Smooth muscle cell (in vitro differentiated cells): ENCODE measurements around the gene MFSD6. TPM values are rescaled to one million over a fixed set of nuclear protein-coding genes. Genes with fewer than 3 reads are reported as not detected.
"Not testable (repeated sequence)": the region's sequence is repeated elsewhere in the genome, so short reads cannot be mapped to it uniquely, and the experiment has no call there.

ENCODE experiments used
- DNase-seq: peaks from one replicate; lab custom pipeline; 2025; ENCODE audit not compliant: unreplicated experiment; lab: John Stamatoyannopoulos, UW
- H2AFZ ChIP-seq: fragments of 200-600 bp; sonication (generic); 2 replicates; pipeline ENCODE4 v1.6.0; 2016; ENCODE audit warnings: antibody characterized with exemption, low read depth, mild to moderate bottlenecking
- H3F3A ChIP-seq: fragments of 200-600 bp; sonication (generic); 2 replicates; pipeline ENCODE4 v1.6.0; 2017; ENCODE audit warnings: antibody characterized with exemption, low read depth
- H3K27ac ChIP-seq: fragments of 200-600 bp; sonication (generic); 2 replicates; pipeline ENCODE4 v1.5.1; 2016; ENCODE audit warnings: low read depth, mild to moderate bottlenecking
- H3K27me3 ChIP-seq: fragments of 200-600 bp; sonication (generic); 2 replicates; pipeline ENCODE4 v1.6.1; 2016; ENCODE audit warnings: low read depth, mild to moderate bottlenecking
- H3K36me3 ChIP-seq: fragments of 200-600 bp; sonication (generic); 2 replicates; pipeline ENCODE4 v1.5.1; 2016; ENCODE audit warnings: low read depth
- H3K4me1 ChIP-seq: fragments of 200-600 bp; sonication (generic); 2 replicates; pipeline ENCODE4 v1.5.1; 2016; ENCODE audit warnings: low read depth
- H3K4me2 ChIP-seq: fragments of 200-600 bp; sonication (generic); 2 replicates; pipeline ENCODE4 v1.6.0; 2016; ENCODE audit warnings: mild to moderate bottlenecking
- H3K4me3 ChIP-seq: fragments of 200-600 bp; sonication (generic); 2 replicates; pipeline ENCODE4 v1.5.1; 2016; ENCODE audit warnings: mild to moderate bottlenecking
- H3K79me2 ChIP-seq: fragments of 200-600 bp; sonication (generic); 2 replicates; pipeline ENCODE4 v1.6.0; 2016; ENCODE audit warnings: low read depth, mild to moderate bottlenecking
- H3K9ac ChIP-seq: fragments of 200-600 bp; sonication (generic); 2 replicates; pipeline ENCODE4 v1.6.0; 2016; ENCODE audit warnings: low read depth
- H3K9me3 ChIP-seq: fragments of 200-600 bp; sonication (generic); replicated peaks from 2 replicates; pipeline ENCODE4 v1.5.1; 2016; ENCODE audit warnings: low read depth
- H4K20me1 ChIP-seq: fragments of 200-600 bp; sonication (generic); 2 replicates; pipeline ENCODE4 v1.6.0; 2016; ENCODE audit warnings: low read depth
- WGBS: methylation state at CpG from one replicate; pipeline ENCODE4 v1.1.7; 2016; ENCODE audit warnings: low lambda C conversion rate; 5-methylcytosine and 5-hydroxymethylcytosine counted together
- polyA plus RNA-seq: library from polyadenylated mRNA; unstranded; fragments of >200 nt; fragmentation: Nextera tagmentation; extraction: Ambion mirVana; gene quantifications from 2 replicates; pipeline ENCODE4 v1.2.1, GENCODE V29; 2016
- total RNA-seq: library from RNA; depleted of rRNA; stranded (reverse); fragments of >200 nt; gene quantifications from 2 replicates; pipeline ENCODE4 v1.2.3, GENCODE V29; 2014
- TF ChIP-seq, protein P1 (sequence below): fragments of 200-600 bp; sonication (generic); IDR thresholded peaks from 2 replicates; pipeline ENCODE4 v1.5.1; 2017; ENCODE audit warnings: borderline replicate concordance, mild to moderate bottlenecking, antibody characterized with exemption; ENCODE audit not compliant: insufficient read depth, poor library complexity, severe bottlenecking

Gene MFSD6
- total and polyA plus RNA-seq, 2 experiments from 2014 or later = 1.2 to 3.6 TPM

DNA sequence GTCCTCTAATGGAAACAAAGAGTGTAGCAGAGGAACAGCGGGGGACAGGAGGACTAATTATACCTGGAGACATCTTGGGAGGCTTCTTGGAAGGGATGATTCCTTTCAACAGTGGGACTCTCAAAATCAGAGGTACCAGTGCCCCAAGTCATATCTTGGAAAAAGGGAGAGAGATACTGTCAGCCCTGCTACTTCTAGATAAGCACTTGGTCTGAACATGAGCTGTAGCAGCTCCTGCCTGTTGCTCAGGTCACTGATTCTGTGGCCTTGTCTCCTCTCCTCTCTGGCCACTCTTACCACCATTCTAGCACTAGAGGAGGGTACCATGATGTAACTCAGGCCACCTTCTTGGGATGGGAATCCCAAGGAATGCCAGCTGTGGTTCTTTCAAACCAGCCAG, 54.5 kb downstream of the MFSD6 start:
- DNase-seq = no peak
- no peak overlapping the region for H3K4me2 ChIP-seq
- H3F3A ChIP-seq = no peaks in the 10 kb centered on the region
- no peaks in the 10 kb centered on the region for H3K36me3 ChIP-seq
- no peak overlapping the region for H3K27ac ChIP-seq
- H3K4me1 ChIP-seq = peaks cover 2% of the 10 kb centered on the region
- no peaks in the 10 kb centered on the region for H3K27me3 ChIP-seq
- 100% methylated on average over 1 of the region's 1 CpG for WGBS
- H4K20me1 ChIP-seq = no peaks in the 10 kb centered on the region
- H3K9me3 ChIP-seq = no peaks in the 10 kb centered on the region
- no peak overlapping the region for H3K9ac ChIP-seq
- no peaks in the 10 kb centered on the region for H3K79me2 ChIP-seq
- TF ChIP-seq, protein P1, sequence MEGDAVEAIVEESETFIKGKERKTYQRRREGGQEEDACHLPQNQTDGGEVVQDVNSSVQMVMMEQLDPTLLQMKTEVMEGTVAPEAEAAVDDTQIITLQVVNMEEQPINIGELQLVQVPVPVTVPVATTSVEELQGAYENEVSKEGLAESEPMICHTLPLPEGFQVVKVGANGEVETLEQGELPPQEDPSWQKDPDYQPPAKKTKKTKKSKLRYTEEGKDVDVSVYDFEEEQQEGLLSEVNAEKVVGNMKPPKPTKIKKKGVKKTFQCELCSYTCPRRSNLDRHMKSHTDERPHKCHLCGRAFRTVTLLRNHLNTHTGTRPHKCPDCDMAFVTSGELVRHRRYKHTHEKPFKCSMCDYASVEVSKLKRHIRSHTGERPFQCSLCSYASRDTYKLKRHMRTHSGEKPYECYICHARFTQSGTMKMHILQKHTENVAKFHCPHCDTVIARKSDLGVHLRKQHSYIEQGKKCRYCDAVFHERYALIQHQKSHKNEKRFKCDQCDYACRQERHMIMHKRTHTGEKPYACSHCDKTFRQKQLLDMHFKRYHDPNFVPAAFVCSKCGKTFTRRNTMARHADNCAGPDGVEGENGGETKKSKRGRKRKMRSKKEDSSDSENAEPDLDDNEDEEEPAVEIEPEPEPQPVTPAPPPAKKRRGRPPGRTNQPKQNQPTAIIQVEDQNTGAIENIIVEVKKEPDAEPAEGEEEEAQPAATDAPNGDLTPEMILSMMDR = no peak
- no peak overlapping the region for H2AFZ ChIP-seq
- H3K4me3 ChIP-seq = no peak overlapping the region

DNA sequence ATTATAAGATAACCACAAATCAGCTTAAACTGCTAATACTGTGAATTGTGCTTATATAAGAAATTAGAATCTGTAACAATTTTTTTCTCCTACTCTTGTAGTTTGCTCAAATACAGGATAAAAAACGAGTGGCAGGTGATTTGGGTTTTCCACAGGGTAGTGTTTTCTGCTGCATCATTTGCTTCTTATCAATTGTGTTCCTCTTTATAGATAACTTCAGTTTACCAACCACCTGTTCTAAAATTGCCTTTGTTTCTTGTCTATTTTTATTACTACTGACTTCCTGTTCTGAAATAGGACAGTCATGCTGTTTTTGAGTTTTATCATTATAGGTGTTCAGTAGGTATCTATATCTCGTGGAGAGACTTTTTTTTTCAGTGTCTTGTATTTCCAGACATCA, 56.9 kb downstream of the MFSD6 start:
- no peaks in the 10 kb centered on the region for H3K36me3 ChIP-seq
- H3K4me3 ChIP-seq = no peak overlapping the region
- 81% methylated on average over 2 of the region's 2 CpGs for WGBS

DNA sequence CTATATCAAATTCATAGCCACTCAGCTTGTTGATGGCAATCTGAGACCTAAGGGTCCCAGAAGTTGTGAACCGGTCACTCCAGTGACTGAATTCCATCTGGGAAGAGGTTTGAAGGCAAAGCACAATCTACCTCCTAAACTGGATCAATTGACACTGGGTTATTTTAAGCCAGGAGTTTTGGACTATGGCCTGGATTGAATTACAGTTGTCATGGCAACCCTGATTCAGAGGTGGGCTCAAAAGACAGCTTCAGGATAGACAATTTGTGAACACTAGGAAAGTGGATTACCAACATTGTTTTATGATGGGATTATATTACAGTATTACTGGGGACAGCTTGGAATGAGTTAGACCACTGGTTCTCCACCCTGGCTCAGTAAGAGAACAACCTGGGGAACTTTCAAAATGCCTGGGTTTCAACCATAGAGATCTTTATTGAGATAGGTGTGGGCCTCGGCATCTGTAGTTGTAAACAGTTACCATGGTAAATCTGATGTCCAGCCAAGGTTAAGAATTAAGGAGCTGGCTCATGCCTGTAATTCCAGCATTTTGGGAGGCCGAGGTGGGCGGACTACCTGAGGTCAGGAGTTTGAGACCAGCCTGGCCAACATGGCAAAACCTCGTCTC, 58.8 kb downstream of the MFSD6 start:
- H2AFZ ChIP-seq = no peak overlapping the region
- no peaks in the 10 kb centered on the region for H3K27me3 ChIP-seq
- no peaks in the 10 kb centered on the region for H3K36me3 ChIP-seq
- TF ChIP-seq, protein P1 = no peak
- no peak overlapping the region for H3K4me2 ChIP-seq
- no peak overlapping the region for H3K9ac ChIP-seq
- H3K4me3 ChIP-seq = no peak overlapping the region
- WGBS = 100% methylated on average over 5 of the region's 5 CpGs
- H3K4me1 ChIP-seq = peaks cover 3% of the 10 kb centered on the region
- no peaks in the 10 kb centered on the region for H3K9me3 ChIP-seq
- no peak overlapping the region for H3K27ac ChIP-seq
- no peak for DNase-seq
- no peaks in the 10 kb centered on the region for H3K79me2 ChIP-seq
- H4K20me1 ChIP-seq = no peaks in the 10 kb centered on the region
- no peaks in the 10 kb centered on the region for H3F3A ChIP-seq

More for the DNA sequence above, 56.9 kb downstream of the MFSD6 start:
- no peaks in the 10 kb centered on the region for H3K27me3 ChIP-seq
- H3K4me1 ChIP-seq = peaks cover 3% of the 10 kb centered on the region
- no peaks in the 10 kb centered on the region for H4K20me1 ChIP-seq
- H2AFZ ChIP-seq = no peak overlapping the region
- H3F3A ChIP-seq = no peaks in the 10 kb centered on the region
- H3K27ac ChIP-seq = no peak overlapping the region
- H3K9me3 ChIP-seq = no peaks in the 10 kb centered on the region
- no peaks in the 10 kb centered on the region for H3K79me2 ChIP-seq
- TF ChIP-seq, protein P1 = no peak
- DNase-seq = no peak
- no peak overlapping the region for H3K9ac ChIP-seq
- no peak overlapping the region for H3K4me2 ChIP-seq

DNA sequence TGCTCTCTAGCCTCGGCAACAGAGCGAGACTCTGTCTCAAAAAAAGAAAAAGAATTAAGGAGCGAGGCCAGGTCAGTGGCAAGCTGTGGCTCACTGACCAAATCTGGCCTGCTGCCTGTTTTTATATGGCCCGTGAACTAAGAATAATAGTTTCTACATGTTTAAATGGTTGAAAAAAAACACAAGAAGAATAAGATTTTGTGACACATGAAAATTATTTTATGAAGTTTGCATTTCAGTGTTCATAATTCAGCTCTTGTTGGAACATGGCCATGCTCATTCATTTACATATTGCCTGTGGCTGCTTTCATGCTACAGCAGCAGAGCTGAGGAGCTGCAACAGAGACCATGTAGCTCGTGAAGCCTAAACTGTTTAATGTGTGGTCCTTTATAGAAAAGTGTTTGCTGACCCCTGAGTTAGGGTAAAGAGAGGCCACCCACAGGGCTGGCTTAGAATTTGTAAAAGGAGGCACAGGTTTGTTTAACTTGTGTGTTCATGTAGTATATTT, 59.5 kb downstream of the MFSD6 start:
- no peak for DNase-seq
- Histone ChIP-seq H3K9ac (no peak overlapping the region), H4K20me1 (no peaks in the 10 kb centered on the region), H3K4me1 (peaks cover 3% of the 10 kb centered on the region), H3K4me3 (no peak overlapping the region), H2AFZ (no peak overlapping the region), H3K79me2 (no peaks in the 10 kb centered on the region), H3K4me2 (no peak overlapping the region), H3F3A (no peaks in the 10 kb centered on the region), H3K9me3 (no peaks in the 10 kb centered on the region), H3K27me3 (no peaks in the 10 kb centered on the region), H3K36me3 (no peaks in the 10 kb centered on the region), H3K27ac (no peak overlapping the region)
- 88% methylated on average over 5 of the region's 5 CpGs for WGBS
- TF ChIP-seq, protein P1 = no peak

DNA sequence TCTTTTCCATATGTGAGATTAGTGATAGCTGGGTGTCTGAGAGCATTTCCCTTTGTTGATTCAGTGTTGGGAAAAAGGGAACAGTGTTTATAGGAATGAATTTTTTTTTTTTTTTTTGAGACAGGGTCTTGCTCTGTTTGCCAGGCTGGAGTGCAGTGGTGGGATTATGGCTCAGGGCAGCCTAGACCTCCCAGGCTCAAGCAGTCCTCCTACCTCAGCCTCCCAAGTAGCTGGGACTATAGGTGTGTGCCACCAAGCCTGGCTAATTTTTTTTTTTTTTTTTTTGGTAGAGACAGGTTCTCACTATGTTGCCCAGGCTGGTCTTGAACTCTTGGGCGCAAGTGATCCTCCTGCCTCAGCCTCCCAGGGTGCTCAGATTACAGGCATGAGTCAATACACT, 60.2 kb downstream of the MFSD6 start:
- not testable (repeated sequence) for H3K36me3 ChIP-seq, H3K79me2 ChIP-seq, DNase-seq, H3K27me3 ChIP-seq, H4K20me1 ChIP-seq, H3K4me3 ChIP-seq, H3K27ac ChIP-seq, H3K4me1 ChIP-seq, H3F3A ChIP-seq, H3K9me3 ChIP-seq, H2AFZ ChIP-seq, H3K9ac ChIP-seq, H3K4me2 ChIP-seq
- 100% methylated on average over 1 of the region's 1 CpG for WGBS
